Dedifferentiated amniotic fluid mesenchymal stem cell (primary cell): Measurements from ENCODE around the gene RASSF6.
A peak's percentile ranks its signal among the peaks of the same experiment; 100 is the strongest.
"Not testable (repeated sequence)": the region's sequence is repeated elsewhere in the genome, so short reads cannot be mapped to it uniquely, and the experiment has no call there.

Source experiments
- DNase-seq: peaks from one replicate; pipeline ENCODE4 v3.0.0-alpha.2; 2016; ENCODE audit errors: extremely low spot score

RASSF6 gene

GRCh38 chr4:73620115-73620792, at the start of gene RASSF6:
Gene RASSF6, minus strand, starts transcription at chr4:73620436. Its CDS starts 8,641 bp downstream, at chr4:73611795.
- no peak for DNase-seq

- DNase-seq: no peak
These were observed 49.4 kb upstream of the RASSF6 start for GRCh38 chr4:73669410-73670183.

GRCh38 chr4:73668782-73669201, 48.6 kb upstream of the RASSF6 start:
- no peak for DNase-seq

GRCh38 chr4:73665924-73666323, 45.7 kb upstream of the RASSF6 start:
- DNase-seq: not testable (repeated sequence)

- DNase-seq: no peak
These were observed 44.2 kb upstream of the RASSF6 start for GRCh38 chr4:73664470-73664869.

GRCh38 chr4:73663576-73663975, 43.3 kb upstream of the RASSF6 start:
- no peak for DNase-seq

- peak; percentile 58 for DNase-seq
These were observed 42.7 kb upstream of the RASSF6 start for GRCh38 chr4:73662709-73663546.

- DNase-seq: peak; percentile 74
These were observed 41.4 kb upstream of the RASSF6 start for GRCh38 chr4:73661646-73662119.

- no peak for DNase-seq
These were observed 40.6 kb upstream of the RASSF6 start for GRCh38 chr4:73660808-73661207.

- peak; percentile 73 for DNase-seq
These were observed 33.5 kb upstream of the RASSF6 start for GRCh38 chr4:73653695-73654106.

- no peak for DNase-seq
These were observed 30.0 kb upstream of the RASSF6 start for GRCh38 chr4:73650250-73650649.

- DNase-seq: no peak
These were observed 28.2 kb upstream of the RASSF6 start for GRCh38 chr4:73648478-73648877.

- DNase-seq: no peak
These were observed 25.9 kb upstream of the RASSF6 start for GRCh38 chr4:73646117-73646516.

GRCh38 chr4:73631565-73632226, 11.5 kb upstream of the RASSF6 start:
- no peak for DNase-seq

- not testable (repeated sequence) for DNase-seq
These were observed 8.6 kb upstream of the RASSF6 start for GRCh38 chr4:73628834-73629233.

- DNase-seq: no peak
These were observed 1.1 kb upstream of the RASSF6 start for GRCh38 chr4:73621357-73621756.

- DNase-seq: no peak
These were observed 890 bp downstream of the RASSF6 start for GRCh38 chr4:73619346-73619745.

GRCh38 chr4:73617256-73617655, 3.0 kb downstream of the RASSF6 start:
- DNase-seq: no peak

- DNase-seq: no peak
These were observed 4.6 kb downstream of the RASSF6 start for GRCh38 chr4:73615613-73616012.

GRCh38 chr4:73614311-73614867, 5.8 kb downstream of the RASSF6 start:
- DNase-seq: no peak

- no peak for DNase-seq
These were observed 7.1 kb downstream of the RASSF6 start for GRCh38 chr4:73613130-73613529.
